Measurements from ENCODE around the gene DNTT.
A peak's percentile ranks its signal among the peaks of the same experiment; 100 is the strongest.

DNTT gene

DNA sequence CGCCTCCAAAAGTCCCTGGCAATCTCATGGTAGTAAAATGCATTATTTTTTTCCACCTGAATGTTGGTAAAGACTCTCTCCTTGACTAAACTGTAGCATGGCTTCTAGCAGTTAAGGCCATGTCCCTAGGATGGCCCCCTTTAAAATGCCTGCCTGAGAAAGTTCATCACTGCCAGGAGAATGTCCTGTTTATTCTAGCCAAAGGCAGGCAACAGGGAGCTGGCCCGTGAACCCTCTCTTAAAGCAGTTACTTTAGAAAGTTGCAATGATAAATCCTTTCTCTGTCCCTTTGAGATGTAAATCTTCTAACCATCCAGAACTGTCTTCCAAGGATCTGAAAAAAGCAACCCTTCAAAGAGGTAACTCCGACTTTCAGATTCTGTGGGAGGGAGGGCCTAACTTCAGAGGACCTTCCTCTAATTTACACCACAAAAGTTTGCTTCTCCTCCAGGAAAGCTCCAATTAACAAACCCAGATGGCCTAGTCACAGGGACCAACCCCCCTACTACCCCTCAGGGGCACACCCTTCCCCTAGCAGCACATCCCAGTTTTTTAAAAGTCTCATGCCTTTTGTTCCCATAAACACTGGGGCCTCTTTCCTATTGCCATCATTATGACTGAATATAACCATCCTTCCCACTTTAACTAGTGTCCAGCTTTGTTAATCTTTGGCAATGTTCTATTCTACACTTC is 5.5 kb downstream of the DNTT start:
- no peak for DNase-seq (ENCODE audit: low spot score)

DNA sequence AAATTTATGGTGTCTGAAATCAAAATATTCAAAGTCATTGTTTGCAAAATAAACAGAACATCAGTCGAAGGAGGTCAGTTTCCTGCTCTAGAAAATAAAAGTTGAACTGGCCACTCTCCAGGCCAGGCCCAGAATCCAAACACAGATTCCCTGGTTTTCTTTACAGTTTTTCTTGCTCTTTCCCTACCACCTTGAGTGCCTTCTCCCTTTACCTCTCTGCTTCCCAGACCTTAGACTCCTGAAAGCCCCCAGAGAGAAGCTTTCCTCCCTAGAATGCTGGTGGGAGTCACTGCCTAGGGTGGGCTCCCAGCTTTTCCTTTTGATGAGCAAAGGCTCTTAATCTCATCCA is 6.1 kb downstream of the DNTT start:
- DNase-seq (ENCODE audit: low spot score) = no peak

DNA sequence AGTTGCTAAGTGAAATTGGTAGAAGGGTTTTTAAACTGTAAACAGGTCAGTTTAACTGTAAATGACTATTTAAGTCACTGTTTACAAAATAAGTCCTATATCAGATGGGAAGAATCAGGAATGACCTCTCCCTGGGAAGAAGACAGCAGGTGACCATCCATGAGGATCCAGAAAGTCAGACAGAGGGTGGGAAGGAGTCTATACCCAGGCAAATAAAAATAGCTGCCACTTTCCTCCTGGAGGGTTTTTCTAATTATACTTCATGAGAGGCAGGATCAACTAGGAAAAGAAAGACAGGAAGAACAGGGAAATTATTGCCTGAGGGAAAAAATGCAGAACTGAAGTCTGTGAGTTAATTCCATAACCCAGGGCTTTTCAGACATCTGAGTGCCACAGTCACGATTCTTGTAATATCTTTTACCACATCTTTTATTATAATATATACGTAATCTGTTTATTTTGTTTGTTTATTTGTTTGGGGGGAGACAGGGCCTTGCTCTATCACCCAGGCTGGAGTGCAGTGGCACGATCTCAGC is 7.0 kb downstream of the DNTT start:
- DNase-seq (ENCODE audit: low spot score) = no peak

DNA sequence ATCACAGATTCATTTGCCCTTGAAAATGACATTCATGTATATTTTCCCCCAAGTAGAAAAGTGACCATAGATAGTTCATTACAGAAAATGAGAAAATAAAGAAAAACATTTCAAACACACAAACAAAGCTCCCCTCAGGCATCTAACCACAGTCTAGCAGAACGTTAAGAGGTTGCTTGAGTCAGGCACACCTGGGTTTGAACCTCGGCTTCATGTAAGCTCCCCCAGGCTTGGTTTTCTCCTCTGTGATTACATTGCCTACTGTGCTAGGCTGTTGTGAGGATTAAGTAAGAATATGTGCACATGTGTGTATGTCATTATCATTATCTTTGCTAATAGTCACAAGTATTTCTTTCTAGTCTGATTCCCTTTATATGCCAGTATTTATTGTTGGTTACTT is 9.1 kb downstream of the DNTT start:
- no peak for DNase-seq (ENCODE audit: low spot score)

GRCh38 chr10:96317067-96317833 is 13.0 kb downstream of the DNTT start:
- DNase-seq (ENCODE audit: low spot score) = no peak

- no peak for DNase-seq (ENCODE audit: low spot score)
Observed at GRCh38 chr10:96319754-96320474, 15.7 kb downstream of the DNTT start.

DNA sequence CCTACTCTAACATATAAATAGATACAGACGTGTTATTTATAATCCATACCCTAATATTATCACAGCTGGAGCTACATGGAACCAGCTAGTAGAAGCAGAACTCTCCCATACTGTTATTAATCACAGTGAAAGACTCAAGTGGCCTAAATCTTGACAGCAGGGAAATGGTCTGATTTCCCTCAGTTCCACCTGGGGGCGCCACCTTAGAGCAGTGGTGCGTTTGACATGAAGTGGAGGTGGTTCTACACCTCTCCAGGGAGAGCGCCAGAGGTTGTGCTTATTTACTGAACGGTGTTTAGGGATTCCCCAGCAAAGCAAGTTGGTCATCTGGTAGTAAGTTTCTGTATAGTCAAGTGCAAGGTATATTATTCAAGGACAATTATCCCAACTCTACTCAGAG is 17.6 kb downstream of the DNTT start:
- DNase-seq (ENCODE audit: low spot score) = no peak

GRCh38 chr10:96322275-96322674 is 18.0 kb downstream of the DNTT start:
- DNase-seq (ENCODE audit: low spot score) = no peak

DNA sequence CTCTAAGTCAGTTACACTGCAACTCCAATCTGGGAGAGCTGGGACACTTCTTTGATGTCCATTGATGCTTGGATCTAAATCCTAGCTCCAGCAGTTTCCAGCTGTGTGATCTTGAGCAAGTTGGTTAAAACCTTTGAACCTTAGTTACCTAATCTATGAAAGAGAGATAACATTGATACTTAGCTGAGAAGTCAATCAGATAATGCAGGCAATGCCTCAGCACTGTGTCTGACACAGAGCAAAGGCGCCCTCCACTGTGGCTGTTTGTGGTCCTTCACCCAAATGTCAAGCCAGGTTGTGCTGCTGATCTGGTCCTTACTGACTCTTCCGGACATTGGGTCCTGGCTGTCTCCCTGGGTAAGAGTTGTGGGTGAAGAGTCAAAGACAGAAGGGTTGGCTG is 20.2 kb downstream of the DNTT start:
- DNase-seq (ENCODE audit: low spot score) = no peak

DNA sequence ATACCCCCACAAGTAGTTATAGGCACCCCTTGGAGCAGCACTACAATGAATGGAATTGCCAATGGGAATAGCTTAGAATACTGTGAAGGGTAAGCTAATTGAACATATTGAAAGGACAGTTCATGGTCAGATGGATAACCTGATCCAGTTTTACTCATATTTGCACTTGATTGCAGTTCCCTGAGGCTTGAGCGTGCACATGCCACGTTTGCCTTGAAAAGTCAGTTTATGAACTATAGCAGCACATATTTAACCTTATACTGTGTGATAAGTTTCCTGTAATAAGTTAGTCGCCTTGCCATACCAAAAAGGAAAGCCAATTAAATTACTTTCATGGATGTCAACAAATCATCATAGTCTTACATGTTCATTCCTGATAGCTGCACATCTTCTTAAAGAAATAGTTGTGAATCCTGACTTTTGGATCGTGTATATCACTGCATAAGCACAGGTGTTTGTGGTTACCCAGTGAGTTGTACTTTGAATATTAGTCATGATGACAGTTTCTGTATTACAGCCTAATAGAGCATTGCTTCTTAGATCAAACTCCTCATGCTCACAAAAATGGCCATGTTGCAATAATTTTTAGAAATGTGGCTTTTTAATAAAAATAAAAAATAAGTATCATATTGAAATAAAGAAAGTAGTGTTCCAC is 21.6 kb downstream of the DNTT start:
- DNase-seq (ENCODE audit: low spot score) = no peak

GRCh38 chr10:96327462-96327861 is 23.2 kb downstream of the DNTT start:
- DNase-seq (ENCODE audit: low spot score) = no peak

DNA sequence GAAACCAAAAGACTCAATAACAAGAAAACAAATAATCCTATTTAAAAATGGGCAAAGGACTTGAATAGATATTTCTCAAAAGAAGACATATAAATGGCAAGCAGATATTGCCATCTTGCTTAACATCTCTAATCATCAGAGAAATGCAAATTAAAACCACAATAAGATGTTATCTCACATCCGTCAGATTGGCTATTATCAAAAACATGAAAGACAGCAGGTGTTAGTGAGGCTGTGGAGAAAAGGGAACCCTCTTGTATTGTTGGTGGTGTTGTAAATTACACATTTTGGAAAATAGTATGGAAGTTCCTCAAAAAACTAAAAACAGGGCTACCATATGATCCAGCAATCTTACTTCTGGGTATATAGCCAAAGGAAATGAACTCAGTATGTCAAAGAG is 28.9 kb downstream of the DNTT start:
- DNase-seq (ENCODE audit: low spot score) = no peak

- DNase-seq (ENCODE audit: low spot score) = peak; percentile 20
Observed at GRCh38 chr10:96334616-96335526, 30.6 kb downstream of the DNTT start.

- no peak for DNase-seq (ENCODE audit: low spot score)
Observed at GRCh38 chr10:96337106-96337505, 32.9 kb downstream of the DNTT start.

DNA sequence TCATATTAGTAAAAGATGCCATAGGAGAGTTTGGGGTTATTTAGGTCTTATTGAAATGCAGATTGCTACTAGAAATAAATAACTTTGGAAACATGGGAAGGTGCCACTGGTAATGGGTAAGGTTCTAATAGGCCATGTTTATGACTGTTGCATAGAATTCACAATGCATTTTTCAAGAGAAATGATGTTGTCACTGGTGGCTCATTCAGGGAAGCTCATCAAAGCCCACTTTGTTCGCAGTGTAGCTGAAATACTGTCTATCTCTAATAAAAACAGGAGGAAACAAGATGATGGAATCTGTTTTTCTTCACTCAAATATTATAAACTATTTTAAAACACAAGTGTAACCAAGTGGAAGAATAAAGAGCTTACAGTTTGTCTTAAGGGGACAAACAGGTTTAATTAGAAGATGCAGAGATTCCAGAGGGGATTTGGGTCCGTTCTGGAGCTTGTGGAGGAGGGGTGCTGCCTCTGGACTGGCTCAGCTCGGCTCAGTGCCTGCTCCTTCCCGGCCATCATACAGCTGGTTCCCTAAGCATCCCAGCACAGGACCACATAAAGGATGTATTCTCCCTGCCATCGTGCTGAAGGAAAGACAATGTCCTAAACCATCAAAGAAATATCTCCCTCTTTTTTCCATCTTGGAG is 34.2 kb downstream of the DNTT start:
- DNase-seq (ENCODE audit: low spot score) = no peak

DNA sequence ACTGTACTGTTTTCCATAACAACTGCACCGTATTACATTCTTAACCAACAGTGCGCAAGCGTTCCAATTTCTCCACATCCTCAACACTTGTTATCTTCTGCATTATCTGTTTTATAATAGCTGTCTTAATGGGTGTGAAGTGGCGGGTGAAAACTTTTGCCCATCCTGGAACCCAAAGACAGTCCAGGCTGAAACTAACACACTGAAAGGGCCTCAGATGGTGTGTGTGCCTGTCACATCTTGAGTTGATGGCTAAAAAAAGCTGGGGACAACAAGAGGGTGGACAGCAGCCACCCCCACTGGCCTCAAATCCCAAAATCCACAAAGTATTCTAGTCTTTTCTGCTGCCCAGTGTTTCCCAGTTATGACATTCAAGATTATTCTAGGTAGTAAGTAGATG is 35.1 kb downstream of the DNTT start:
- no peak for DNase-seq (ENCODE audit: low spot score)

- peak; percentile 29 for DNase-seq (ENCODE audit: low spot score)
Observed at GRCh38 chr10:96339956-96340904, 36.0 kb downstream of the DNTT start.

DNA sequence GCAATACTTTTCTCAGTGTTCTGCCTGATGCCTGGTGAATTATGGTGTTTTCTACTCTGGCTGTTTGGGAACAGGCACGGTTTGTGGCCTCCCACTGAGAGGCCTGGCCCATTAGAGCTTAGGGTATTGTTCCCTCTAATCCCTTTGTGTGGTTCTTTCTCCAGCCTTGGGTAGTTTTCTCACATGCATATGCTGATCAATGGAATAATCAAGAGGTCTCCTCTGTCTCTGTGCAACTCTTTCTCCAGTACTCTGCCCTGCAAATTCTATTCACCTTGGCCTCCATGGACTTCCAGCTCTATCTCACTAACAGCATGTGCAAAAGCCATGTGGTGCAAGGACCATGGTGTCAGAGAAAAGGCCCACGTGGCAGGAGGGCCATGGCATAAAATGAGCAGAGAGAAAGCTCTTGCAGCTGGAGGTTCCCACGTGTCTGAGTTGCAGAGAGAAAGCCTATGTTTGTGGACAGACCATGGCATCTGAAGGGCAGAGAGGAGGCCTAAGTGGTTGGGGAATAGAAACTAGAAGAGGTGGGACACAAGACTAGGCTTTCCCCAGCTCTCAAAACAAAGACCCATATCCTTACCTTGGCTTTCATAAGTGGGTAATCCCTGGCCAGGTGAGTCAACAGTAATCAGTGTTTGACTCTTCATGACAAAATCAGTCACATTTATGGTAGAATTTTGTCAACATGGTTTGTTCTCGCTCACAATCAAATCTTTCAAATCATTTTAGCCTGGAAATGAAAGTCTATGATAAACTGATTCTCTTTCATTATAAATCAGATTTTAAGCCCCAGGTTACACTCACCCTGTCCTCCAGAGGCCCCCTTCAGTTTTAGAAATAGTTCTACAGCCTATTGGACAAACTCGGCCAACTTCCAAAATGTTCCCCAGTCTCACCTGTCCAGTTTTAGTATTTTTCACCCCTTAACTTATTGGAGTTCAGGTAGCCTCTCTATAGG is 37.3 kb downstream of the DNTT start:
- no peak for DNase-seq (ENCODE audit: low spot score)

Data from hematopoietic multipotent progenitor cell treated with erythropoietin and hydrocortisone succinate and interleukin-3 and kit ligand, for 17 days (in vitro differentiated cells).